Measurements from ENCODE around the gene SRRM5.

DNA sequence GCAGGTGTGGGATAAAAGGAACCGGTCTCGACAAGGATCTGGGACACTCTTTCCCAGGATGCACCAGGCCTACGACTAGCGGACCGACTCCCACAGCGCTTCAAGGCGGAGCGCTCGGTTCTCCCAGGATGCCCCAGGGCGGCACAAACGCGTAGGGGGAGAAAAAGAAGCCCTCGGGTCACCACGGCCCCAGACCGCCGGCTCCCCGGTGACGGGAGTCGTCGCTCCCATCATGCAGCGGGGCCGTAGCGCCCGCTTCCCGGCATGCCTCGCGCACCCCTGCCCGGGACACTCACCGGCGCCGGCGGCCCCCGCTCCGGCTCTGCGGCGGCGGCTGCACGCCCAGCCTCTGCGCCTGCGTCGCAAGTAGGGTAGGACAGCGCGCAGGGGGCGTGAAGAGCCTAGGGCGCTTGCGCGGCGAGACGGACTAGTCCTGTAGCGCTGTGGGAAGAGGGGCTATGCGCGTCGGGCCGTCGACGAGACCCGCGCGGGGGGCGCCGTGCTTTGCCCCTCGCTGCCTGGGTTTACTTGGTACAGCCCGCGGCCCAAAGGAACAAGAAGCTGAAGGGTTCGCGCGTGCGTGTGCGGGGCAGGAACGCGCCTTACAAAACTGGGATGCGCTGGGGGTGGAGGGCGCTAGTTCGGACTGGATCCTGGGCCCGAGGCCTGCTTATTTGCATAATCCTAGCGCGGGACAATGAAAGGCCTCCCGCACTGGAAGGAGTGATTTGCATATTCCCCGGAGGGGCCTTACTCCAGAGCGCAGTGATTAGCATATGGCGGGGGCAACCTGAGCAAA is 7.6 kb downstream of the SRRM5 start, which contains the start of gene ZNF428:
- TF ChIP-seq POLR2A (IDR thresholded peaks at IDR 0.05; ENCODE audit: low read length): peak; percentile 97
- TF ChIP-seq GATA1 (IDR thresholded peaks at IDR 0.05; ENCODE audit: low read depth, low read length): no peak
